HepG2 (cell line): Measurements from ENCODE around the gene RGCC. TPM values are rescaled to one million over a fixed set of nuclear protein-coding genes. Genes with fewer than 3 reads are reported as not detected.

Experiments
- ATAC-seq: fragments of 200-7000 bp; cut with Tn5 transposase; 3 replicates; pipeline ENCODE4 v1.9.1; 2020; ENCODE audit warnings: mild to moderate bottlenecking, moderate library complexity
- BruUV-seq: library from RNA; stranded (reverse); fragments of 400-500 nt; replicated peaks from 2 replicates; lab custom pipeline; 2021; lab: Mats Ljungman, UMichigan
- CTCF ChIA-PET: fragments of 300-600 bp; formaldehyde crosslinking; extraction: SDS; loops from one replicate; lab custom pipeline; 2021; ENCODE audit warnings: low total read pairs, inconsistent platforms, low intra/inter-chr PET ratio; lab: Yijun Ruan, JAX
- POLR2A ChIA-PET: fragments of 350-600 bp; sonication (Branson Sonifier 250); formaldehyde crosslinking; loops from one replicate; lab custom pipeline; 2020; ENCODE audit warnings: antibody characterized with exemption, inconsistent platforms; lab: Yijun Ruan, JAX
- DNase-seq: peaks from one replicate; pipeline ENCODE4 v3.0.0-alpha.2; 2015; ENCODE audit warnings: low spot score
- FAIRE-seq: peaks from 3 replicates; lab custom pipeline; 2011; peaks lifted over from hg19 to GRCh38; lab: Jason Lieb, UNC
- H2AFZ ChIP-seq: one replicate; pipeline ENCODE4 v1.6.1; 2011; ENCODE audit warnings: low read length, inconsistent platforms
- H3K27ac ChIP-seq: fragments of 300-600 bp; 3 replicates; pipeline ENCODE4 v1.8.0; 2011; ENCODE audit warnings: mixed run types, mild to moderate bottlenecking, mixed read lengths, low read length, inconsistent platforms; ENCODE audit not compliant: insufficient read depth; ENCODE audit errors: extremely low read length
- H3K27me3 ChIP-seq, 2 experiments: fragments of 200-600 bp in 1 of 2; 2 replicates in 1 of 2; 3 replicates in 1 of 2; pipeline versions ENCODE4 v1.6.0 to v1.8.0; 2011; ENCODE audit warnings: low read length in 2 of 2, mild to moderate bottlenecking in 2 of 2, moderate library complexity in 2 of 2, inconsistent platforms in 1 of 2; ENCODE audit not compliant: insufficient read depth in 2 of 2, control insufficient read depth in 1 of 2
- H3K36me3 ChIP-seq, 2 experiments: fragments of 200-600 bp in 1 of 2; replicated peaks in 1 of 2; 2 replicates in 1 of 2; 3 replicates in 1 of 2; pipeline versions ENCODE4 v1.5.1 to v1.8.0; 2011; ENCODE audit warnings: low read length in 2 of 2, inconsistent platforms in 1 of 2; ENCODE audit not compliant: insufficient read depth in 2 of 2, control insufficient read depth in 1 of 2
- H3K4me1 ChIP-seq: 2 replicates; pipeline ENCODE4 v1.5.1; 2012; ENCODE audit warnings: low read length, inconsistent platforms; ENCODE audit not compliant: insufficient read depth
- H3K4me2 ChIP-seq: 2 replicates; pipeline ENCODE4 v1.6.0; 2011; ENCODE audit warnings: low read depth, low read length, inconsistent platforms
- H3K4me3 ChIP-seq, 3 experiments: fragments of 200-600 bp in 1 of 3; sonication (generic), shearing (Covaris generic) in 1 of 3; replicated peaks in 1 of 3; 2 replicates each; pipeline ENCODE4 v1.5.1; 2011 to 2016; ENCODE audit warnings: low read length in 3 of 3, inconsistent platforms in 2 of 3, low read depth in 2 of 3, mild to moderate bottlenecking in 2 of 3, control low read depth in 1 of 3, mixed read lengths in 1 of 3; ENCODE audit not compliant: insufficient read depth in 1 of 3
- H3K79me2 ChIP-seq: one replicate; pipeline ENCODE4 v1.6.1; 2011; ENCODE audit warnings: low read length, inconsistent platforms; ENCODE audit not compliant: insufficient read depth
- H3K9ac ChIP-seq: 2 replicates; pipeline ENCODE4 v1.6.0; 2011; ENCODE audit warnings: mild to moderate bottlenecking, low read depth, low read length, inconsistent platforms; ENCODE audit not compliant: insufficient read depth
- H3K9me3 ChIP-seq: 2 replicates; pipeline ENCODE4 v1.5.1; 2012; ENCODE audit warnings: mild to moderate bottlenecking, low read length
- H4K20me1 ChIP-seq: 2 replicates; pipeline ENCODE4 v1.6.0; 2011; ENCODE audit warnings: inconsistent platforms, mild to moderate bottlenecking, low read length, moderate library complexity; ENCODE audit not compliant: insufficient read depth
- DR1 ChIP-seq: sonication (generic); formaldehyde crosslinking; IDR thresholded peaks from 2 replicates; pipeline ENCODE4 v1.8.0; 2021; ENCODE audit warnings: mild to moderate bottlenecking, missing genetic modification reagents, inconsistent platforms
- EED ChIP-seq: sonication (generic); formaldehyde crosslinking; IDR thresholded peaks from 2 replicates; pipeline ENCODE4 v1.5.0; 2020; ENCODE audit warnings: mild to moderate bottlenecking, missing genetic modification reagents
- HMGXB4 ChIP-seq, 2 experiments: sonication (generic) in 1 of 2; formaldehyde crosslinking in 1 of 2; IDR thresholded peaks; 2 replicates each; pipeline versions ENCODE4 v1.4.0 to v1.6.1; 2018 to 2020; ENCODE audit warnings: missing genetic modification reagents in 2 of 2, borderline replicate concordance in 1 of 2, low read depth in 1 of 2, mild to moderate bottlenecking in 1 of 2, missing biosample characterization in 1 of 2
- NR2F2 ChIP-seq: IDR thresholded peaks from 2 replicates; pipeline ENCODE4 v1.6.1; 2012; ENCODE audit warnings: low read depth, inconsistent platforms, borderline replicate concordance
- SUZ12 ChIP-seq: fragments of 150-350 bp; IDR thresholded peaks from 2 replicates; pipeline ENCODE4 v1.6.1; 2014; ENCODE audit warnings: low read depth, low read length
- ZNF451 ChIP-seq: sonication (generic); formaldehyde crosslinking; IDR thresholded peaks from 2 replicates; pipeline ENCODE4 v1.5.0; 2020; ENCODE audit warnings: mild to moderate bottlenecking, missing genetic modification reagents
- WGBS: methylation state at CpG from one replicate; pipeline ENCODE4 v1.1.6; 2017; ENCODE audit warnings: low lambda C conversion rate; 5-methylcytosine and 5-hydroxymethylcytosine counted together
- in situ Hi-C: cut with HindIII; loops from 2 replicates; pipeline ENCODE4 v1.10.0; 2017; ENCODE audit warnings: low pct_unique_long_range_greater_than_20kb; ENCODE audit not compliant: extremely low pct_ligation_motif_present
- intact Hi-C: fragments of 100-400 bp; cut with micrococcal nuclease; formaldehyde crosslinking; loops from one replicate; pipeline ENCODE4 v1.10.0; 2022; ENCODE audit not compliant: unreplicated experiment
- polyA plus RNA-seq, 8 experiments: library from polyadenylated mRNA; depleted of rRNA in 3 of 8; stranded (reverse) in 7 of 8; unstranded in 1 of 8; fragments of >200 nt; fragmentation: Illumina TruSeq in 4 of 8; extraction: Trizol in 4 of 8; gene quantifications; 2 replicates each; pipeline versions ENCODE4 v1.2.1 to v1.2.3, GENCODE V29; 2011 to 2016; ENCODE audit warnings: low read depth in 4 of 8, missing spikeins in 1 of 8, mixed read lengths in 1 of 8; ENCODE audit not compliant: insufficient read depth in 1 of 8
- total RNA-seq, 5 experiments: library from RNA; depleted of rRNA; stranded (reverse); fragments of >200 nt; fragmentation: Illumina TruSeq; extraction: Trizol; gene quantifications; 2 replicates each; pipeline ENCODE4 v1.2.3, GENCODE V29; 2016; ENCODE audit warnings: low read depth in 1 of 5

RGCC gene
- total and polyA plus RNA-seq, 2 of the 13 experiments (the other 11 are each of a cell fraction or from before 2014, with no cell fraction given): 0.20 to 8.4 TPM

- FAIRE-seq (no peak), ATAC-seq (no peak), DNase-seq (no peak)
- Histone ChIP-seq H3K36me3 (no peaks in the 10 kb centered on the region), H3K27me3 (peaks cover 0 to 24% of the 10 kb centered on the region in 2 experiments; a peak in 2 of 5 replicates), H3K79me2 (no peaks in the 10 kb centered on the region), H4K20me1 (no peaks in the 10 kb centered on the region), H3K4me1 (peaks cover 18% of the 10 kb centered on the region), H3K4me3 (no peak overlapping the region), H3K9ac (no peak overlapping the region), H3K27ac (no peak overlapping the region), H3K9me3 (no peaks in the 10 kb centered on the region), H3K4me2 (no peak overlapping the region), H2AFZ (no peak overlapping the region)
- 84% methylated on average over 22 of the region's 22 CpGs for WGBS
- ChIA-PET POLR2A (no interaction called here), CTCF (no interaction called here)
- BruUV-seq: no TSS peak
- TF ChIP-seq NR2F2: no peak
- TF ChIP-seq SUZ12: no peak
- no peak for TF ChIP-seq ZNF451 (CRISPR knock-in tag)
- TF ChIP-seq EED: no peak
- no peak for TF ChIP-seq DR1 (CRISPR knock-in tag)
- TF ChIP-seq HMGXB4 (CRISPR knock-in tag; IDR thresholded peaks at IDR 0.05; ENCODE audit: borderline replicate concordance in 1 of 2, low read depth in 1 of 2): no peak
- in situ Hi-C loops (no loop called here), intact Hi-C loops (no loop called here)
Observed at GRCh38 chr13:41454170-41454569, 3.2 kb upstream of the RGCC start.
